ENCODE measurements around the gene PHTF2. TPM values are rescaled to one million over a fixed set of nuclear protein-coding genes. Genes with fewer than 3 reads are reported as not detected.
"Not testable (repeated sequence)": the region's sequence is repeated elsewhere in the genome, so short reads cannot be mapped to it uniquely, and the experiment has no call there.

PHTF2 gene
- total and polyA plus RNA-seq, 12 donors: 12.8 to 29.1 (median 25.1) TPM

- Histone ChIP-seq H3K4me1 (peaks cover 0 to 28% (median 19%) of the 10 kb centered on the region in 9 donors), H3K4me3 (no peak overlapping the region), H3K27ac (no peak overlapping the region), H3K27me3 (no peaks in the 10 kb centered on the region), H3K36me3 (no peaks in the 10 kb centered on the region), H3K9me3 (peaks cover 0 to 3% (median 0%) of the 10 kb centered on the region in 11 donors)
- intact Hi-C loops (cut with DNase I): no loop called here
- TF ChIP-seq CTCF (IDR thresholded peaks at IDR 0.05): no peak
- ATAC-seq: no peak
- DNase-seq: no peak
- WGBS, 2 donors: 18 to 62% methylated on average over 1 of the region's 1 CpG
These were observed 33.4 kb downstream of the PHTF2 start for GRCh38 chr7:77831953-77832352.

GRCh38 chr7:77833136-77833535 lies 34.6 kb downstream of the PHTF2 start:
- no peak for TF ChIP-seq CTCF (IDR thresholded peaks at IDR 0.05)
- intact Hi-C loops (cut with DNase I): no loop called here
- Histone ChIP-seq H3K9me3 (no peaks in the 10 kb centered on the region), H3K4me1 (peaks cover 2 to 37% (median 21%) of the 10 kb centered on the region in 9 donors), H3K27ac (no peak overlapping the region), H3K27me3 (no peaks in the 10 kb centered on the region), H3K36me3 (no peaks in the 10 kb centered on the region), H3K4me3 (no peak overlapping the region)
- WGBS, 2 donors: 97 to 98% methylated on average over 1 of the region's 1 CpG
- DNase-seq (no peak), ATAC-seq (no peak)

DNA sequence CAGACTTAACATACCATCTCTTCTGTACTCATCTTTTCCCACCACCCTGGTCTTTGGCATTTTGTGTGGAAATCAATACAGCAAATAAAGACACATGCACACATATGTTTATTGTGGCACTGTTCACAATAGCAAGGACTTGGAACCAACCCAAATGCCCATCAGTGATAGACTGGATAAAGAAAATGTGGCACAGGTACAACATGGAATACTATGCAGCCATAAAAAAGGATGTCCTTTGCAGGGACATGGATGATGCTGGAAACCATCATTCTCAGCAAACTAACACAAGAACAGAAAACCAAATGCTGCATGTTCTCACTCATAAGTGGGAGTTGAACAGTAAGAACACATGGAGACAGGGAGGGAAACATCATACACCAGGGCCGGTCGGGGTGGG lies 37.9 kb downstream of the PHTF2 start:
- WGBS, 2 donors: 96 to 98% methylated on average over 2 of the region's 2 CpGs
- ATAC-seq; intact Hi-C loops (cut with DNase I); H3K27me3 ChIP-seq; H3K27ac ChIP-seq; H3K36me3 ChIP-seq; H3K4me3 ChIP-seq; DNase-seq; H3K9me3 ChIP-seq: not testable (repeated sequence)
- peaks cover 2 to 42% (median 21%) of the 10 kb centered on the region in 9 donors for H3K4me1 ChIP-seq

DNA sequence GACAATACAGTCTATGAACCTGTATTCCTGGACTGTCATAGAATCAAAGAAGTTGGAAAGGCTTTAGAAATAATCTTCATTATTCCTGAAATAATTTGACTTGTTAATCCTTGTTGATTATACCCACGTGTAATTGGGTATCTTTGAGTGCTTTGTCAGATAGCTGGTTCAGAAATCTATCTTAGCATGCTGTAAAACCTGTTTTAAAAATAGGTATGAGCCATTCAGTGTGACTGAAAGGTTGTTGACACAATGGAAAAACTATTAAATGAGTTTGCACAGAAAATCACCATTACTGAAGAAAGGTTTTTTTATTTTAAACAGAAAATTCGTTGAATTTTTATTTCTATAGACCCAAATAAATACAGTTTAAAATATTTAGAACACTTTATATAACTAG lies 38.7 kb downstream of the PHTF2 start:
- Histone ChIP-seq H3K4me3 (no peak overlapping the region), H3K36me3 (no peaks in the 10 kb centered on the region), H3K27ac (no peak overlapping the region), H3K9me3 (no peaks in the 10 kb centered on the region), H3K27me3 (no peaks in the 10 kb centered on the region), H3K4me1 (peaks cover 2 to 42% (median 21%) of the 10 kb centered on the region in 9 donors)
- intact Hi-C loops (cut with DNase I): no loop called here
- no peak for TF ChIP-seq CTCF (IDR thresholded peaks at IDR 0.05)
- DNase-seq: no peak
- peak in 2 of 8 donors; percentile 54 to 70 for ATAC-seq
- 25 to 34% methylated on average over 2 of the region's 2 CpGs for WGBS, 2 donors

- H3K9me3 ChIP-seq: no peaks in the 10 kb centered on the region
- no peaks in the 10 kb centered on the region for H3K36me3 ChIP-seq
- DNase-seq: no peak
- intact Hi-C loops (cut with DNase I): no loop called here
- no peak overlapping the region for H3K27ac ChIP-seq
- no peak overlapping the region for H3K4me3 ChIP-seq
- TF ChIP-seq CTCF (IDR thresholded peaks at IDR 0.05): no peak
- H3K4me1 ChIP-seq: peaks cover 2 to 42% (median 21%) of the 10 kb centered on the region in 9 donors
- no peaks in the 10 kb centered on the region for H3K27me3 ChIP-seq
- WGBS, 2 donors: 72 to 74% methylated on average over 1 of the region's 1 CpG
- ATAC-seq: no peak
These were observed 39.4 kb downstream of the PHTF2 start for GRCh38 chr7:77837966-77838365.
